Smooth muscle cell of the brain vasculature (primary cell): ENCODE measurements around the gene DEAF1.
"Not testable (repeated sequence)": the region's sequence is repeated elsewhere in the genome, so short reads cannot be mapped to it uniquely, and the experiment has no call there.

Source experiments
- DNase-seq: peaks from one replicate; pipeline ENCODE4 v3.0.0-alpha.2; 2012; ENCODE audit warnings: low read depth, low spot score

Gene DEAF1, protein sequence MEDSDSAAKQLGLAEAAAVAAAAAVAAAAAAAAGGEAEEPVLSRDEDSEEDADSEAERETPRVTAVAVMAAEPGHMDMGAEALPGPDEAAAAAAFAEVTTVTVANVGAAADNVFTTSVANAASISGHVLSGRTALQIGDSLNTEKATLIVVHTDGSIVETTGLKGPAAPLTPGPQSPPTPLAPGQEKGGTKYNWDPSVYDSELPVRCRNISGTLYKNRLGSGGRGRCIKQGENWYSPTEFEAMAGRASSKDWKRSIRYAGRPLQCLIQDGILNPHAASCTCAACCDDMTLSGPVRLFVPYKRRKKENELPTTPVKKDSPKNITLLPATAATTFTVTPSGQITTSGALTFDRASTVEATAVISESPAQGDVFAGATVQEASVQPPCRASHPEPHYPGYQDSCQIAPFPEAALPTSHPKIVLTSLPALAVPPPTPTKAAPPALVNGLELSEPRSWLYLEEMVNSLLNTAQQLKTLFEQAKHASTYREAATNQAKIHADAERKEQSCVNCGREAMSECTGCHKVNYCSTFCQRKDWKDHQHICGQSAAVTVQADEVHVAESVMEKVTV

GRCh38 chr11:694563-695287 is at the start of gene DEAF1:
Gene DEAF1, minus strand, starts transcription at chr11:695222. Its CDS starts 175 bp downstream, at chr11:695047.
- DNase-seq = peak; percentile 97

DNA sequence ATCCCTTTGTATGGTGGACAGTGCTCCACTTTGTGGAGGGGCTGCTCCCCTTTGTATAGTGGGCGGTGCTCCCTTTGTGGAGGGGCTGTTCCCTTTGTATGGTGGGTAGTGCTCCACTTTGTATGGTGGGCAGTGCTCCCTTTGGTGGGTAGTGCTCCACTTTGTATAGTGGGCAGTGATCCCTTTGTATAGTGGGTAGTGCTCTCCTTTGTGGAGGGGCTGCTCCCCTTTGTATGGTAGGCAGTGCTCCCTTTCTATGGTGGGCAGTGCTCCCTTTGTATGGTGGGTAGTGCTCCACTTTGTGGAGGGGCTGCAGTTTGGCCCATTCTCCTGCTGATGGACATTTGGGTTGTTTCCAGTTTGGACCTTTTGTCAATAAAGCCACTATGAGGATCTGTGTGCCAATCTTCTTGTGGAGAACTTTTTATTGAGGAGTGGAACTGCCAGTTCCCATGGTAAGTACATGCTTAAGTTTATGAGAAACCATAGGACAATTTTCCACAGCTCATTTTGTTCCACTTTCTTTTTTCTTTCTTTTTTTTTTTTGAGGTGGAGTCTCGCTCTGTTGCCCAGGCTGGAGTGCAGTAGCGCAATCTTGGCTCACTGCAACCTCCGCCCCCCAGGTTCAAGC is 47.7 kb upstream of the DEAF1 start:
- DNase-seq = no peak

- no peak for DNase-seq
These were observed 47.1 kb upstream of the DEAF1 start for GRCh38 chr11:742156-742546.

GRCh38 chr11:737899-738298 is 42.9 kb upstream of the DEAF1 start:
- not testable (repeated sequence) for DNase-seq

DNA sequence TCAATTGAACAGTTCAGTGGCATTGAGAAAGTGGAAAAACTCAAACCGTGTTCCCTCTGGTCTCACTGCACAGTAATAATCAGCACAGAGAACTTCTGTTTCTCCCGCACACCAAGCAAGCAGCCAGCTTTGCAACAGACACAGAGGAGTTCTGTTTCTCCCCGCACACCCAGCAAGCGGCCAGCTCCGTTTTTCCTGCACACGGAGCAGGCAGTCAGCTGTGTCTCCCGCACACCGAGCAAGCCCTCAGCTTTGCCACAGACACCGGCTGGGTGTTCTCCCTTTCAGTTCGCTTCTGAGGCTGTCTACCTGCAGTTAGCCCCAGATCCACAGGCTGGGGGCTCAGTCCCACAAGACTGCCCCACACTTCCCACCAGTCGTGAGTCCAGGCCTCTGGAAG is 42.3 kb upstream of the DEAF1 start:
- no peak for DNase-seq

GRCh38 chr11:734541-734940 is 39.5 kb upstream of the DEAF1 start:
- DNase-seq = not testable (repeated sequence)

DNA sequence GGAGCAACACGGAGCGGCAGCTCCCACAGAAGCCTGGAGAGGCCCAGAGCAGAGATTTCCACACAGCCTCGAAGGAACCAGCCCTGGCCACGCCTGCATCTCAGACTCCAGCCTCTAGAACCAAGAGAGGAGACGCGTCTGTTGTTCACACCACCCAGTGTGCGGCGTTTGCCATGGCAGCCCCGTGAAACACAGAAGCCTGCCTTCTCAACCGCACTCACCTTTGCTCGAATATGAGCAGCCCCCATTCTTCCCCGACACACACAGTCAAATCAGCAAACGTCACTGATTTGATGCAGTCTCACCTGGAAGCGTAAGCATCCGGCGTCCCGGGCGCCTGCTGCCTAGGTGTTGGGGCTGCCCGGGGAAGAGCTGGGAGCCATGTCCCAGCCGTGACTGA is 38.0 kb upstream of the DEAF1 start:
- DNase-seq = no peak

DNA sequence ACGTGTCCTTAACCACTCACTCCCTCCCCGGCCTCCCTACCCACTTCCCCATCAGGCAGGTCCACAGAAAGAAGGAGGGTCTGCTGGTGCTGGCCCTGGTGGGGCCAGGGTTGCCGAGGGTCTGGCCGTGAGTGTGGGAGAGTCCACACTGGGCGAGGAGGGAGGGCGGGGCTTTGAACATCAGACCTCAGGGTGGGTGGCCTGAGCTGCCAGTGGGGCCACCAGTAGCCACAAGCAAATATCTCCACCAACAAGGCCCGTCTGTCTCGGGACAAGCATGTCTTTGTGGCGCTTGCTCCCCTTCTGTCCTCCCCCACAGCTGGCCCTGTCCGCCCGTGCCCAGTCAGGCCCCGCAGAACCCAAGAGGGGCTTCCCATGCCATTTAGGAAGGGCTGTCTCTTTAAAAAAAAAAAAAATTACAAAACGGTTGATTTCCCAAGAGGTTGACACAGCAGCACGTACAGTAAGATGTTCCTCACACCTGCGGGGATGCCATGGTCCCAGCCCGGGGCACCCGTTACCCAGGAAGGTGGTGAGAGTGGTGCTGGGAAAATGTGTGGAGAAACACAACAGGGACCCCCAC is 34.6 kb upstream of the DEAF1 start:
- DNase-seq = no peak

DNA sequence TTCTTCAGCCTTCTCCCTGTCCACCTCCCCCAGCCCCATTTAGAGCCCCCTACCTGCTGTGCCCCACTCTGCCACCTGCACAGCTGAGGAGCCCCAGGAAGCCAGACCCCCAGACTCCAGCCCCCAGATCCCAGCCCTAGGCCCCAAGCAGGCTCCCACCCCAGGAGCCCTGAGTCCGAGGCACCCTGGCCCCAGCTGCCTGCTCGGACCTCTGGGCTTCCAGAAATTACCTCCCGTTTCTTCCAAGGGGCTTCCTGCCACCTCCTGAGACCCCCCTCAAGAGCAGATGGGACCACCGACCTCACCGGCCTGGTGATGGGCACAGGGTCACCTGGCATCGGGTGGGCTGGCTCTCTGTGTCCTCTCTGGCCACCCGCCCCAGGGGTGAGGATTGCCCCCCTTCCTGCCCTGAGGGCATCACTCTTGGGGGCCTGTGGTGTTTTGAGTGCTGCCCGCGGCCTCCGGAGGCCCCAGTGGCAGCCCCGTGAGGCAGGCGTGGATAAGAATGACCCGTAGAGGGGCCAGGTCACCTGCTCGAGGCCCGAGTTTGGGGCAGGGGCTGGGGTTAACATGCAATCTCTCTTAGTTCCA is 34.0 kb upstream of the DEAF1 start:
- no peak for DNase-seq

DNA sequence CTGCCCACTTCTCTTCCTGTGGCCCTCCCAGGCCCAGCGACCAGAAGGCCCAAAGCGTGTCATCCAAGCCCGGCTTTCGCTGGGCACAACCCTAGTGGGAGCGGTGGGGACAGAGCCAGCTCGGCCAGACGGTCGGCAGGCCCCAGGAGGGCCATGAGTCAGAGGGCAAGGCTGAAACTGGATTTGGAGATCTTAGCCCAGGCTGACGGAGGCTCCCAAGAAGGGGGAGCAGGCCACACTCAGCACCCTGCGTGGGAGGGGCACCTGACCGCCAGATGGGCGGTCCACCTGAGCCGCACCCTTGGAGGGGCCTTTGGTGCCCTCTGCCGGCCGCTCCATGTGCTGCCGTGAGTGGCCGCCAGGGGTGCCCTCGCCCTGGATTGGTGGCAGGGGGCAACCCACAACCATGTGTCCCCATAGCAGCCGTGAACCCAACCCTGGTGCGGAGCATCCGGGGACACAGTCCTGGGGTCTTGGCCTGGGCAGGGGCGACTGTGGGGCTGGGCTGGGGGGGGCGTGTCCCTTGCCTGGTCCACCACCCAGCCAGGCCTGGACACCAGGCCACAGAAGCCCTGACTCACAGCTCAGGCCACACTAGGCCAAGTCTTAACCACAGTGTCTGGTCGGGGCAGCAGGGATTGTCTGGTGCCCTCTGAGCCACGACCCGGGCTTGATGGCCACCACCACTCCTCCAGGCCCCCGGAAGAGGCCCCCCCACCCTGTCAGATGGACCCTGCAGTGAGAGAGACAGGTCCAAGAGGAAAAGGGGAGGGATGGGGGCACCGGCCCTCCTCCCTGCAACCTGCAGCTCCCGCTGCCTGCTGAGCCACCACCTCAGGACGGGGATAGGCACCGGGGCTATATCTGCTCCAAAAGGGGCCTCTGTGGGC is 33.1 kb upstream of the DEAF1 start:
- DNase-seq = no peak

DNA sequence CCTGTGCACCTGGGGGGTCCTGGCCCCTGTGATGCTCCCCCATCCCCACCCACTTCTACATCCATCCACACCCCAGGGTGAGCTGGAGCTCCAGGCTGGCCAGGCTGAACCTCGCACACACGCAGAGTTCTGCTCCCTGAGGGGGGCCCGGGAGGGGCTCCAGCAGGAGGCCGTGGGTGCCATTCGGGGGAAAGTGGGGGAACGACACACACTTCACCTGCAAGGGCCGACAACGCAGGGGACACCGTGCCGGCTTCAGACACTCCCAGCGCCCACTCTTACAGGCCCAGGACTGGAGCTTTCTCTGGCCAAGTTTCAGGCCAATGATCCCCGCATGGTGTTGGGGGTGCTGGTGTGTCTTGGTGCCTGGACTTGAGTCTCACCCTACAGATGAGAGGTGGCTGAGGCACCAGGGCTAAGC is 32.3 kb upstream of the DEAF1 start:
- no peak for DNase-seq

DNA sequence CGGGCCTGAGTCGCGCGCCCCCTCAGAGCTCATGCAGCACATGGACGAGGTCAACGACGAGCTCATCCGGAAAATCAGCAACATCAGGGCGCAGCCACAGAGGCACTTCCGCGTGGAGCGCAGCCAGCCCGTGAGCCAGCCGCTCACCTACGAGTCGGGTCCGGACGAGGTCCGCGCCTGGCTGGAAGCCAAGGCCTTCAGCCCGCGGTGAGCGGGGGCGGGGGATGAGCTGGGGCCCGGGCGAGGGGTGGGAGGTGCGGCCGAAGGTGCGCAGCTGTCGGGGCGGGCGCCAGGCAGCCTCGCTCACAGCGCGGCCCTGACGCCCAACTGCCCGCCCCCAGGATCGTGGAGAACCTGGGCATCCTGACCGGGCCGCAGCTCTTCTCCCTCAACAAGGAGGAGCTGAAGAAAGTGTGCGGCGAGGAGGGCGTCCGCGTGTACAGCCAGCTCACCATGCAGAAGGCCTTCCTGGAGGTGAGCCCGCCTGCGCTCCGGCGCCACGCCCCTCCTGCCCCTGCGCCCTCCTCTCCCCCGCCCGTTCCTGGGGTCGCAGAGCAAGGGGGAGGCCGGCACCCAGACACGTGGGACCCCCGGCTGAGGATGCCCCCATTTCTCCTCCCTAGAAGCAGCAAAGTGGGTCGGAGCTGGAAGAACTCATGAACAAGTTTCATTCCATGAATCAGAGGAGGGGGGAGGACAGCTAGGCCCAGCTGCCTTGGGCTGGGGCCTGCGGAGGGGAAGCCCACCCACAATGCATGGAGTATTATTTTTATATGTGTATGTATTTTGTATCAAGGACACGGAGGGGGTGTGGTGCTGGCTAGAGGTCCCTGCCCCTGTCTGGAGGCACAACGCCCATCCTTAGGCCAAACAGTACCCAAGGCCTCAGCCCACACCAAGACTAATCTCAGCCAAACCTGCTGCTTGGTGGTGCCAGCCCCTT is 31.5 kb upstream of the DEAF1 start:
- DNase-seq = no peak

DNA sequence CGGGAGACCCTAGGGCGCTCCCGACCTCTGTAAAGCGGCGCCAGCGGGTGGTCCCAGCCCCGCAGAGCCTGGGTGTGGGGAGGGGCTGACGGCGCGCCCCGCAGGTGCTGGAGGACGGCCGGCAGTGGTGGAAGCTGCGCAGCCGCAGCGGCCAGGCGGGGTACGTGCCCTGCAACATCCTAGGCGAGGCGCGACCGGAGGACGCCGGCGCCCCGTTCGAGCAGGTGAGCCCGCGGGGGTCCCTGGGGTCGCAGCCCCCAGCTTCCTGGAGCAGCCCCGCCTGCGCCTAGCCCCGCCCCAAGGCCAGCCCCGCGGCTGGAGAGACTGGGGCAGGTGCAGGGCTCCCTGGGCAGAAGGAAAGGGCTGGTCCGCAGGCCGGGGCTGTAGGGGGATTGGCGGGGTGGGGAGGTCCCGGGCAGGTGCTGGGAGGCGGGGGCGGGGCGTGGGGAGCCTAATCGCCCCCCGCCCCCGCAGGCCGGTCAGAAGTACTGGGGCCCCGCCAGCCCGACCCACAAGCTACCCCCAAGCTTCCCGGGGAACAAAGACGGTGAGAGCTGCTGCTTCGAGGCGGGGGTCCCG is 30.7 kb upstream of the DEAF1 start:
- no peak for DNase-seq

- DNase-seq = no peak
These were observed 29.9 kb upstream of the DEAF1 start for GRCh38 chr11:724778-725386.

DNA sequence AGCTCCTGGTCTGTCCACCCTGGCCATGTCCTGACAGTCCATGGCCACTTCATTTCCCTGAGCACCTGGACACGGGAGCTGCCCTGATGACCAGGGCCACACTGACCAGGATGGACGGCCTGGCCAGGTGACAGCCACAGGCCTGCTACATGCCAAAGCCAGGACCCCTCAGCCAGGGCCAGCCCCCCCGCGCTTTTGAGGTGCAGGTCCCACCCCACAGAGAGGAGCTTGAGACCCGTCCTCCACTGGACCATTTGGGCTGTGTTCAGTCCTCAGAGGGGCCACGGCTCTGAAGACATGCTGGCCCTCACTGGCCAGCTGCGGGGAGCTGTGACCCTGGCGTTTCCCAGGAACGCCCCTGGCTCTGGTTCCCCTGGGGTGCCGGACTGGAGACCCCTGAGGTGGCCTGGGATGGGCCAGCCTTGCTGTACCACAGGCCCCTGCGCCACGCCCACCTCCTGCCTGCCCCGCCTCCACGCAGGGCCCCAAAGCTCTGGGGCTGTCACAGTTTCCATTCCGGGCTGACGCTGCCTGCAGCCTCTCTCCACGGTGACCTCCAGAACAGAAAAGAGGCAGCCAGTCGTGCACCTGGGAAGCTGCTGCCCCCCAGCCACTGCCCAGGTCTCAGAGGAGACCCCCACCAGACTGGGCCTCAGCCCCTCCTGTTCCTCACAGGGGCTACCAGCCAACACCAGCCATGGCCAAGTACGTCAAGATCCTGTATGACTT is 29.2 kb upstream of the DEAF1 start:
- no peak for DNase-seq

DNA sequence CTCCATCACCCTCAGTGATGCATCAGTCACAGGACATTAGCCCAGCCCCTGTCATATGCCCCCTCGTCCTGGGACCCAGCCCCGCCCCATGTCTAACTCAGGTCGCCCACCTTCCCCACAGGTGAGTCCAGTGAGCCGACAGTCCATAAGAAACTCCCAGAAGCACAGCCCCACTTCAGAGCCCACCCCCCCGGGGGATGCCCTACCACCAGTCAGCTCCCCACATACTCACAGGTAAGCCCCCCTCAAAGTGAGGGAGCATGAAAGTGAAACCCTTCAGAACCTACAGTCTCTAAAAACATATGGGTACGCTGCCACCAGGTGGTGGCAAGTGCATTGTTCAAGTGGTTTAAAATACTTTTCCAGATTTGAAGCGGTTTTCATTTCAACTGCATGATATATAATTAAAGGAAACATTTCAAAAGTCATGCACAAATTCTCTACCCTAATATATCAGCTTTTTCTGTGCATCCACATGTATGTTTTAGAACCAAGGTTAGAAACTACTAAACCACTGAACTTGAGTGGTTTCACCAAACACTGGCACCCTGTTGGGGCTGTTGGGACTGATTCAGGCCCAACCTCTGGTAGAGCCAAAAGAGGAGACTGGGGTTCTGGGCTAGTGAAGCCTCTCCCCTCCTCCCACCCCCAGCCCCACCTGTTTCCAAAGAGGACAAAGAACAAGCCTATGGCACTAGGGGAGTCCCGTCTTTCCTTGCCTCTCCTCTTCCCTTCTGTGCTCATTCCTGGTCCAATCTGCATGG is 28.3 kb upstream of the DEAF1 start:
- DNase-seq = no peak

DNA sequence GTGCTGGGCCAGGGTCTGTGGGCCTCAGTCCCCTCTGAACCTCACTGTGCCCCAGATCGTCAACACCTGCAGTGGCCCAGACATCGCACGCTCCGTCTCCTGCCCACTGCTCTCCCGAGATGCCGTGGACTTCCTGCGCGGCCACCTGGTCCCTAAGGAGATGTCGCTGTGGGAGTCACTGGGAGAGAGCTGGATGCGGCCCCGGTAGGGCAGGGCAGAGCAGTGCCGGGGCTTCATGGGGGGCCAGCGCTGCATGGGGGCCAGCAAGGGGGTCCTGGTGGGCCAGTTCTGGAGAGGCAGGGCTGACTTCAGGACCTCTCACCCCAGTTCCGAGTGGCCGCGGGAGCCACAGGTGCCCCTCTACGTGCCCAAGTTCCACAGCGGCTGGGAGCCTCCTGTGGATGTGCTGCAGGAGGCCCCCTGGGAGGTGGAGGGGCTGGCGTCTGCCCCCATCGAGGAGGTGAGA is 27.4 kb upstream of the DEAF1 start:
- DNase-seq = no peak
